ENCODE results near the gene INPP5A.

Gene INPP5A

GRCh38 chr10:132640326-132641125 is 102.9 kb downstream of the INPP5A start:
- in situ Hi-C loops (cut with MboI; ENCODE audit: low sequenced_read_pairs) = loop anchor here (25.0 kb wide), 1 partner anchor 428 kb away; no protein-coding TSS in a partner anchor

GRCh38 chr10:132641401-132641800 is 103.8 kb downstream of the INPP5A start:
- in situ Hi-C loops (cut with MboI; ENCODE audit: low sequenced_read_pairs) = loop anchor here (25.0 kb wide), 1 partner anchor 429 kb away; no protein-coding TSS in a partner anchor

GRCh38 chr10:132641966-132642731 is 104.6 kb downstream of the INPP5A start:
- in situ Hi-C loops (cut with MboI; ENCODE audit: low sequenced_read_pairs) = loop anchor here (25.0 kb wide), 1 partner anchor 430 kb away; no protein-coding TSS in a partner anchor

GRCh38 chr10:132642732-132643008 is 105.1 kb downstream of the INPP5A start:
- in situ Hi-C loops (cut with MboI; ENCODE audit: low sequenced_read_pairs) = loop anchor here (25.0 kb wide), 1 partner anchor 430 kb away; no protein-coding TSS in a partner anchor

- in situ Hi-C loops (cut with MboI; ENCODE audit: low sequenced_read_pairs) = loop anchor here (25.0 kb wide), 1 partner anchor 432 kb away; no protein-coding TSS in a partner anchor
Measured at GRCh38 chr10:132643709-132644526, 106.3 kb downstream of the INPP5A start.

GRCh38 chr10:132644527-132645246 is 107.1 kb downstream of the INPP5A start:
- in situ Hi-C loops (cut with MboI; ENCODE audit: low sequenced_read_pairs) = loop anchor here (25.0 kb wide), 1 partner anchor 432 kb away; no protein-coding TSS in a partner anchor

GRCh38 chr10:132645247-132645530 is 107.6 kb downstream of the INPP5A start:
- in situ Hi-C loops (cut with MboI; ENCODE audit: low sequenced_read_pairs) = loop anchor here (25.0 kb wide), 1 partner anchor 433 kb away; no protein-coding TSS in a partner anchor

- in situ Hi-C loops (cut with MboI; ENCODE audit: low sequenced_read_pairs) = loop anchor here (25.0 kb wide), 1 partner anchor 434 kb away; no protein-coding TSS in a partner anchor
Measured at GRCh38 chr10:132645630-132646442, 108.2 kb downstream of the INPP5A start.

- in situ Hi-C loops (cut with MboI; ENCODE audit: low sequenced_read_pairs) = loop anchor here (25.0 kb wide), 1 partner anchor 434 kb away; no protein-coding TSS in a partner anchor
Measured at GRCh38 chr10:132646443-132647097, 109.0 kb downstream of the INPP5A start.

GRCh38 chr10:132647424-132647823 is 109.8 kb downstream of the INPP5A start:
- in situ Hi-C loops (cut with MboI; ENCODE audit: low sequenced_read_pairs) = loop anchor here (25.0 kb wide), 1 partner anchor 435 kb away; no protein-coding TSS in a partner anchor

GRCh38 chr10:132648072-132648850 is 110.7 kb downstream of the INPP5A start:
- in situ Hi-C loops (cut with MboI; ENCODE audit: low sequenced_read_pairs) = loop anchor here (25.0 kb wide), 1 partner anchor 436 kb away; no protein-coding TSS in a partner anchor

- in situ Hi-C loops (cut with MboI; ENCODE audit: low sequenced_read_pairs) = loop anchor here (25.0 kb wide), 1 partner anchor 437 kb away; no protein-coding TSS in a partner anchor
Measured at GRCh38 chr10:132648851-132649528, 111.4 kb downstream of the INPP5A start.

- in situ Hi-C loops (cut with MboI; ENCODE audit: low sequenced_read_pairs) = loop anchor here (25.0 kb wide), 1 partner anchor 438 kb away; no protein-coding TSS in a partner anchor
Measured at GRCh38 chr10:132649651-132650360, 112.2 kb downstream of the INPP5A start.

GRCh38 chr10:132650611-132651250 is 113.1 kb downstream of the INPP5A start:
- in situ Hi-C loops (cut with MboI; ENCODE audit: low sequenced_read_pairs) = no loop called here

- in situ Hi-C loops (cut with MboI; ENCODE audit: low sequenced_read_pairs) = no loop called here
Measured at GRCh38 chr10:132651511-132652029, 114.0 kb downstream of the INPP5A start.

GRCh38 chr10:132652446-132652845 is 114.9 kb downstream of the INPP5A start:
- in situ Hi-C loops (cut with MboI; ENCODE audit: low sequenced_read_pairs) = no loop called here

Measured in HL-60/S4 treated with phorbol 12-myristate 13-acetate at 8.2 ng/mL for 4 days and 3 days (cell line).